ENCODE measurements around the gene NSRP1.

Gene NSRP1

GRCh38 chr17:30219315-30219714 is 102.7 kb downstream of the NSRP1 start:
- Histone ChIP-seq H3K27me3 (ENCODE audit: control insufficient read depth, low read length) (peaks cover 5% of the 10 kb centered on the region; the same call in 1 of the 2 replicates), H3K9me3 (ENCODE audit: control insufficient read depth, insufficient read depth, low read length) (no peaks in the 10 kb centered on the region), H3K4me1 (ENCODE audit: control insufficient read depth, low read length) (no peaks in the 10 kb centered on the region), H3K4me3 (ENCODE audit: low read length) (no peak overlapping the region), H3K4me2 (ENCODE audit: low read length) (no peak overlapping the region), H3F3A (ENCODE audit: control insufficient read depth, insufficient read depth) (no peaks in the 10 kb centered on the region), H3K9me2 (replicated peaks; ENCODE audit: control insufficient read depth, low read length) (no peaks in the 10 kb centered on the region), H3K36me3 (ENCODE audit: control insufficient read depth, low read length) (no peaks in the 10 kb centered on the region), H3K79me2 (ENCODE audit: control insufficient read depth, low read length) (no peaks in the 10 kb centered on the region), H4K20me1 (ENCODE audit: control insufficient read depth, insufficient read depth, low read depth, low read length) (no peaks in the 10 kb centered on the region), H3K27ac (ENCODE audit: low read depth, low read length) (no peak overlapping the region)
- TF ChIP-seq CTCF (IDR thresholded peaks at IDR 0.05; ENCODE audit: low read depth, low read length, poor library complexity, severe bottlenecking) (no peak), EZH2phosphoT487 (IDR thresholded peaks at IDR 0.05; ENCODE audit: borderline replicate concordance, low read length) (no peak)

DNA sequence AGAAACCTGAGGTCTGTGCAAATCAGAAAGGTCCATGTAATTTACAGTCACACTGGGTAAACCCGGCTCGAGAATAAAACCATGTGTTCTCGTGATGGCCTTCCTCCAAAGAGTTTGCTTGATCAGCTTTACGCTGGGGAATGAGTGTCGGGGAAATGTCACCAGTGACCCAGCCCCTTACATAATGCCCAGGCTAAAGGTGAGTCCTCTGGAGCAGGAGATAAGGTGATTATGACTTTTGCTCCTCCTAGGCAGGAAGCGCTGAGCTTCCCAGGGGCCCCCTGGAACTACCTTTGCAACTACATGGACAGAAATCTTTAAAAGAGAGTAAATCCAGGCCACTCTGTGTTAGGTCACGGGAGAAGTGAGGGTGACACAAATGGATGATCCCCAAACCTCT is 103.2 kb downstream of the NSRP1 start:
- Histone ChIP-seq H3K27me3 (ENCODE audit: control insufficient read depth, low read length) (peaks cover 5% of the 10 kb centered on the region; the same call in 1 of the 2 replicates), H3K36me3 (ENCODE audit: control insufficient read depth, low read length) (no peaks in the 10 kb centered on the region), H3K9me3 (ENCODE audit: control insufficient read depth, insufficient read depth, low read length) (no peaks in the 10 kb centered on the region), H3K9me2 (replicated peaks; ENCODE audit: control insufficient read depth, low read length) (no peaks in the 10 kb centered on the region), H3K27ac (ENCODE audit: low read depth, low read length) (no peak overlapping the region), H3K4me1 (ENCODE audit: control insufficient read depth, low read length) (no peaks in the 10 kb centered on the region), H4K20me1 (ENCODE audit: control insufficient read depth, insufficient read depth, low read depth, low read length) (no peaks in the 10 kb centered on the region), H3K79me2 (ENCODE audit: control insufficient read depth, low read length) (no peaks in the 10 kb centered on the region), H3K4me3 (ENCODE audit: low read length) (no peak overlapping the region), H3F3A (ENCODE audit: control insufficient read depth, insufficient read depth) (no peaks in the 10 kb centered on the region), H3K4me2 (ENCODE audit: low read length) (no peak overlapping the region)
- TF ChIP-seq EZH2phosphoT487 (IDR thresholded peaks at IDR 0.05; ENCODE audit: borderline replicate concordance, low read length) (no peak), CTCF (IDR thresholded peaks at IDR 0.05; ENCODE audit: low read depth, low read length, poor library complexity, severe bottlenecking) (no peak)

GRCh38 chr17:30220414-30220813 is 103.8 kb downstream of the NSRP1 start:
- no peaks in the 10 kb centered on the region for H3K36me3 ChIP-seq (ENCODE audit: control insufficient read depth, low read length)
- H3K79me2 ChIP-seq (ENCODE audit: control insufficient read depth, low read length) = no peaks in the 10 kb centered on the region
- no peak overlapping the region for H3K4me2 ChIP-seq (ENCODE audit: low read length)
- H3K9me2 ChIP-seq (replicated peaks; ENCODE audit: control insufficient read depth, low read length) = no peaks in the 10 kb centered on the region
- H3K27ac ChIP-seq (ENCODE audit: low read depth, low read length) = no peak overlapping the region
- TF ChIP-seq CTCF (IDR thresholded peaks at IDR 0.05; ENCODE audit: low read depth, low read length, poor library complexity, severe bottlenecking) (no peak), EZH2phosphoT487 (IDR thresholded peaks at IDR 0.05; ENCODE audit: borderline replicate concordance, low read length) (no peak)
- no peaks in the 10 kb centered on the region for H3K4me1 ChIP-seq (ENCODE audit: control insufficient read depth, low read length)
- H3F3A ChIP-seq (ENCODE audit: control insufficient read depth, insufficient read depth) = no peaks in the 10 kb centered on the region
- no peaks in the 10 kb centered on the region for H4K20me1 ChIP-seq (ENCODE audit: control insufficient read depth, insufficient read depth, low read depth, low read length)
- peaks cover 5% of the 10 kb centered on the region; the same call in 1 of the 2 replicates for H3K27me3 ChIP-seq (ENCODE audit: control insufficient read depth, low read length)
- H3K4me3 ChIP-seq (ENCODE audit: low read length) = no peak overlapping the region
- no peaks in the 10 kb centered on the region for H3K9me3 ChIP-seq (ENCODE audit: control insufficient read depth, insufficient read depth, low read length)

Measured in DOHH2 (cell line).